M059J (cell line): Measurements from ENCODE around the gene ATP13A3. TPM values are rescaled to one million over a fixed set of nuclear protein-coding genes. Genes with fewer than 3 reads are reported as not detected.
"Not testable (repeated sequence)": the region's sequence is repeated elsewhere in the genome, so short reads cannot be mapped to it uniquely, and the experiment has no call there.

ENCODE experiments used
- DNase-seq: peaks from one replicate; pipeline ENCODE4 v3.0.0-alpha.2; 2012; ENCODE audit warnings: low read depth
- total RNA-seq: library from RNA; depleted of rRNA; stranded (reverse); fragments of >200 nt; shearing (Covaris generic); gene quantifications from 2 replicates; pipeline ENCODE4 v1.2.3, GENCODE V29; 2014; rRNA removed

The ATP13A3 gene
- 91.3 and 134 TPM in 2 replicates for total RNA-seq

DNA sequence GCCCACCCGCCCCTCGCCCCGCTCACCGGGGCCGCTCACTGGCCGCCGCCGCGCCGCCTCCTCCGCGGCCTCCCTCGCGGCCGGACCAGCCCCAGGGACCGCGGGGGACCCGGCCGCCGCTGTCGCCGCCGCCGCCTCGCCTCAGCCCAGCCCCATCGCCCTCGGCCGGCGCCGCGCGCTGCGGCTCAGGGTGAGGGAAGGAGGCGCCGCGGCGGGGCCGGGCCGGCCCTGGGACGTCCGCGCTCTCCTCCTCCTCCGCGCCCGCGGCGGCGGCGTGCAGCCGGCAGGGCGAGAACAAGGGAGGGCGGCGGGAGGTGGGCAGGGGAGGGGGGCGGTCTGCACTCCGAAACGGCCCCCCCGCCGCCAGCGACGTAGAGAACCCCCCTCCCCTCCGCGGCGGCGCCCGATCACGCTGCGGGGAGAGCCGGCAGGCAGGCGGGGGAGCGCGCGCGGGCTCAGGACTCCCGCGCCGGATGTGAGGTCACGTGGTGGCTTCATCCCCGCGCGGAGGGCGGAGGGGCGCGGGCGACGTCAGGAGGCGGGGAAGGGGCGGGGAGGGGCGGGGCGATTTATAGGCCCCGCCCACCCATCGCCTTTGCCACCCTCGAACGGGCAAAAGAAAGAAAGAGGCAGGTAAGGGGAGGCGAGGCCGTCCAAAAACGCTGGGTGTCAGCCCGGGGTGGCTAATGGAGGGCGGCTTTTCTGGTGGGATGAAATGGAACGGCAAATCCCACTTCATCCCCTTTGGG is at the start of gene ATP13A3:
Gene ATP13A3, minus strand, starts transcription at position 463 of the 749 bp plus-strand sequence. CDS start 24,812 bp downstream, outside the sequence.
- DNase-seq: peak; percentile 90

DNA sequence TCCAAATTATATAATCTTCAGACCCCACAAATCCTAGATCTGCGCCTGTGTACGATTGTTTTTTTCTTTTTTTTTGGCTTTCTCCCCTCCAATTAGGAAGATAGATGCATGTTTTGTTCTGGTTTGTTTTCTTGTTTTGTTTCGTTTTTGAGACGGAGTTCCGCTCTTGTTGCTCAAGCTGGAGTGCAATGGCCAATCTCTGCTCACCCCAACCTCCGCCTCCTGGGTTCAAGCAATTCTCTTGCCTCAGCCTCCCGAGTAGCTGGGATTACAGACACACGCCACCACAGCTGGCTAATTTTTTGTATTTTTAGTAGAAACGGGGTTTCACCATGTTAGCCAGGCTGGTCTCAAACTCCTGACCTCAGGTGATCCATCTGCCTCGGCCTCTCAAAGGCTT is 48.4 kb upstream of the ATP13A3 start:
- not testable (repeated sequence) for DNase-seq

DNA sequence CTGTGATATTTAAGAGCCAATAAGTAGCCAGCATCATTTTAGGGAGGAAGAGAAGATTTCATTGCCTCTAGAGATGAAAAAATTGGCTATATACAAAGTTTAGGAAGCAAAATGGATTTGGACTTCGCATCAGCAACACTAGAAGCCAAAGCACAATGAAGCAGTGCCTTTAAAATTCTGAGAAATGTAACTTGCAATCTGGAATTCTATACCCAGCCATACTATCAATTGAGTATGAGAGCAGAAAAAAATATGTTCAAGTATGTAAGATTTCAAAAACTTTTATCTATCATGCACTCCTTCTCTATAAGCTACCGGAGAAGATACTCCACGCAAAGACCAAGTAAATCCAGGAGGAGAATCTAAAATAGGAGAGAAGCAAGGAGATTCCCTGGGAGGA is 47.4 kb upstream of the ATP13A3 start:
- no peak for DNase-seq

DNA sequence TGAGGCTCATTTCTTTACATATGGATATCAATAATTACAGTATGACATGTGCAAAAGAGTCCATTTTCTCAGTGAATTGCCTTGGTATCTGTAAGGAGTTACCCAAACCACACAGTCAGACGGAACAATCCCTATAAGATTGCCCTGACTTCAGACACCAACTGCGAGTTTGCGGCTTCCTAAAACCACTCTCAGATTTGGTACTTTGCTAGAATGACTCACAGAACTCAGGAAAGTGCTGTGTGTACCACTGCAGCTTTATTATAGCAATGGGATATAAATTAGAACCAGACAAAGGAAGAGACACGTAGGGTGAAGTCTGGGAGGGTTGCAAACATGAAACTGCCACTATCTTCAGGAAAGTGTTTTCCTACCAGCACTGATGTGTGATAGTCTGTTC is 45.8 kb upstream of the ATP13A3 start:
- DNase-seq: no peak

DNA sequence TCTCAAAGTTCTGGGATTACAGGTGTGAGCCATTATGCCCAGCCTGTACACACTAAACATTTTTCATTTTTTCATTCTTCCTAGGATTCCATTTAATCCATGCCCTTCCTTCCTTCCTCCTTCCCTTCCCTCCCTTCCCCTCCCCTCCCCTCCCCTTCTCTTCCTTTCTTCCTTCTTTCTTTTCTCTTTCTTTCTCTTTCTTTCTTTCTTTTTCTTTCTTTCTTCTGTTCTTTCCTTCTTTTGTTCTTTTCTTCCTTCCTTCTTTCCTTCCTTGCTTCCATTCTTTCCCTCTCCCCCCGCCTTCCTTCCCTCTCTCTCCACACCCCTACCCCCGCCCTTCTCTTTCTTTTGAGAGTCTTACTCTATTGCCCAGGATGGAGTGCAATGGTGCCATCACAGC is 40.9 kb upstream of the ATP13A3 start:
- DNase-seq: no peak

DNA sequence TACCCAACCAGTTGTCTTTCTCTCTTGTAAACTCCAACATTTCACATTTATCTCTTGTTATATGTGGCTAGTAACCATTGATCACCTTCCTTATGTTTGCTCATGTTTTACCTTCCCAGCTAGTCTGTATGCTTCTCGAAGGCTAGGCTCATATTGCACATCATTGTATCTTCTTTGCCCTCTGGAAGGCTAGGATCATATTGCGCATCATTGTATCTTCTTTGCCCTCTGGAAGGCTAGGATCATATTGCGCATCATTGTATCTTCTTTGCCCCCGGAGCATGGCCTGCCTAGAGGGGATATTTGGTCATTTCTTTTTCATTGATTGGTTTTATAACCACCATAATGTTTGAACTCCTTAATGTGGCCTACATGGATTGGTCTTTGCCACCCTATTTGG is 39.4 kb upstream of the ATP13A3 start:
- no peak for DNase-seq

DNA sequence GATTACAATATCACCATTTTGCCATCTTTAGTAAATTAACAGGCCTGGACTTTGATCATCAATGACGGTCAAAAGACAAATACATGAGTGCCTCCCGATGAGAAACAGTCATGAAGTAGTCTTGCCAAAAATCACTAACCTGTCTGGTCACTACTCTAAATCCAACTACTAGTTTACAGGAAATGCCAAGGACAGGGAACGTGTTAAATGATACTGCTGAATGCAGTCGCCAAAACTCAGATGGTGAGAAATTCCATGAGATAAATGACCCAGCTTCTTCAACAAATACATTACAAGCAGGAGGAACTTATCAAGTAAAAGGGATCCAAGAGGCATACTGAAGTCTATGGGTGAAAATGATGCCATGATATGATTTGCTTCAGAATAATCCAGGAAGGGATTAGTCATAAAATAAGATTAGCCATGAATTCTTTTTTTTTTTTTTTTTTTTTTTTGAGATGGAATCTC is 35.8 kb upstream of the ATP13A3 start:
- peak; percentile 37 for DNase-seq

DNA sequence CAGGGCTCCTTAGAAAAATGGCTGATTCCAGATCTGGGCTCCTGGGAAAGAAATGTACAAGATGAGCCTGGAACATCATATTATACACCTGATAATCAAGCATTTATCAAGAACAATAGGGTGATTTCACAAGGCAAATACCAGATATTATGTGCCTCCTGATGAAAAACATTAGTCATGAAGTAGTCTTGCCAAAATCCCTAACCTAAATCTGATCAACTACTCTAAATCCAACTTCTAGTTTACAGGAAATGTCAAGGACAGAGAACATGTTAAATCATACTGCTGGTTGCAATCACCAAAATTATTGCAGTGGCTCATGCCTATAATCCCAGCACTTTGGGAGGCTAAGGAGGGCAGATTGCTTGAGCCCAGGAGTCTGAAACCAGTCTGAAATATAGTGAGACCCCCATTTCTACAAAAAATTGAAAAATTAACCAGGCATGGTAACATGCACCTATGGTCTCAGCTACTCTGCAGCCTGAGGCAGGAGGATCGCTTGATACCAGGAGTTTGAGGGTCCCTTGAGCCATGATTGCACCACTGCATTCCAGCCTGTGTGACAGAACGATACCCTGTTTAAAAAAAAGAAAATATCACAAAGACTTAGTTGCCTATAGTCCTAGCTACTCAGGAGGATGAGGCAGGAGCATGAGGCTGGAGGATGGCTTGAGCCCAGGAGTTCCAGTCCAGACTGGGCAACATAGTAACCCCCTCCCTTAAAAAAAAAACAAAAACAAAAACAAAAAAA is 34.9 kb upstream of the ATP13A3 start:
- DNase-seq: peak; percentile 71

DNA sequence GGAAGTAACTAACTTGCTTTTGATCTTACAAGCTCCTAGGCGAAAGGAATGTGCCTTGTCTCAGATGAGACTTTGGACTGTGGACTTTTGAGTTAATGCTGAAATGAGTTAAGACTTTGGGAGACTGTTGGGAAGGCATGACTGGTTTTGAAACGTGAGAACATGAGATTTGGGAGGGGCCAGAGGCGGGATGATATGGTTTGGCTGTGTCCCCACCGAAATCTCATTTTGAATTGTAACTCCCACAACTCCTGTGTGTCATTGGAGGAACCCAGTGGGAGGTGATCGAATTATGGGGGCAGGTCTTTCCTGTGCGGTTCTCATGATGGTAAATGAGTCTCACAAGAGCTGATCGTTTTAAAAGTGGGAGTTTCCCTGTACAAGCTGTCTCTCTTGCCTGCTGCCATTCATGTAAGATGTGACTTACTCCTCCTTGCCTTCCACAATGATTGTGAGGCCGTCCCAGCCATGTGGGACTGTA is 33.9 kb upstream of the ATP13A3 start:
- DNase-seq: not testable (repeated sequence)

DNA sequence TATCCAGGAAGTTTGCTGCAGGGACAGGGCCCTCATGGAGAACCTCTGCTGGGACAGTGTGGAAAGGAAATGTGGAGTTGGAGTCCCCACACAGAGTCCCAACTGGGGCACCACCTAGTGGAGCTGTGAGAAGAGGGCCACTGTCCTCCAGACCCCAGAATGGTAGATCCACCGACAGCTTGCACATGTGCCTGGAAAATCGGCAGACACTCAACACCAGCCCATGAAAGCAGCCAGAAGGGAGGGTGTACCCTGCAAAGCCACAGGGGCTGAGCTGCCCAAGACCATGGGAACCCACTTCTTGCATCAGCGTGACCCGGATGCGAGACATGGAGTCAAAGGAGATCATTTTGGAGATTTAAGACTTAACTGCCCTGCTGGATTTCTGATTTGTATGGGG is 33.4 kb upstream of the ATP13A3 start:
- not testable (repeated sequence) for DNase-seq

DNA sequence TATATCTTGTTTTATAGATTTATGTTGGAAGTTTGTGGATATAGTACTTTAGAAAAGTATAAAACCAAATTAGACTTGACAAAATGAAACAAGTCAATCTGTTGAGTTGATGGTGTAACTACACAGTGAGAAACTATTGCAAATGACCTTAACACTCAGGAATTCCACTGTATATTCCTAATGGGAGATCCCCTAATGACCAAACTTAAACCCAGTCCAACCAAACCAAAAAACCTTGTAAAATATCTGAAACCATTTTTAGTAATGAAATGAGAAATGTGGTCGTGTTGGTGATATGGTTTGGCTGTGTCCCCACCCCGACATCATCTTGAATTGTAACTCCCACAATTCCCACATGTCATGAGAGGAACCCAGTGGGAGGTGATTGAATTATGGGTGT is 31.9 kb upstream of the ATP13A3 start:
- peak; percentile 67 for DNase-seq

DNA sequence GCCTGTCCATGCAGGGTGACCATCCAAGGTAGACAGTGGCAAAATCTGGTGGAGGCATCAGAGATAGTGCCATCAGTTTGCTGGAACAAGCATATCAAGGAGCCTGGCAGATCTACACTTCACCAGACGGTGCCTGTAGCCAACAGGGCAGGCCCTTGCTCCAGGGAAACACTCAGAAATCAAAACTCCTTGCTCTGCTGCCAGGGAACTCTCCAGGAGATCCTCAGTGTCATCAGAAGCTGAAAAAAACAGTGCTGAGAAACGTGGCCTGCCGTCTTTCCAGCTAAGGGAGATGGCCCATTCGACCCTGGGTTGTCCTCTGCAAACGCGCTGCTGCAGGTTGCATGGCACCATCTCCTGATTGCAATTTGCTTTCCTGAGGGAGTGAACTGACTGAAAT is 30.5 kb upstream of the ATP13A3 start:
- DNase-seq: no peak

DNA sequence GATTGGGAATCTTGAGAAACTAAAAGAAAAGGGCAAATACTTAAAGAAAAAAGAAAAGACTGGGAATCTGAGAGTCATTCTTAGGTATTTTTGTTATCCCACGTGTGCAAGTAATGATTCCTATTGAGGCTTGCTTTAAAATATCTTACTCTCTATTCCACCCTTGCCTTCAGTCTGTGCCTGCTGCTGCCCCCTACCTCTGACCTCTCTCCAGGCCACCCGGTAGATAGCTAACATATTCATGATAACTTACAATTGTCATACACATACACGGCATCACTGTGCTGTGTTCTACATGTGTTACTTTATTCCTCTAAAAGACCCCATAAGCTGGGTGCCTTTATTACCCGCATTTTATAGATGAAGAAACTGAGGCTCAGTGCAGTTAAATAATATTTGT is 27.8 kb upstream of the ATP13A3 start:
- DNase-seq: no peak

DNA sequence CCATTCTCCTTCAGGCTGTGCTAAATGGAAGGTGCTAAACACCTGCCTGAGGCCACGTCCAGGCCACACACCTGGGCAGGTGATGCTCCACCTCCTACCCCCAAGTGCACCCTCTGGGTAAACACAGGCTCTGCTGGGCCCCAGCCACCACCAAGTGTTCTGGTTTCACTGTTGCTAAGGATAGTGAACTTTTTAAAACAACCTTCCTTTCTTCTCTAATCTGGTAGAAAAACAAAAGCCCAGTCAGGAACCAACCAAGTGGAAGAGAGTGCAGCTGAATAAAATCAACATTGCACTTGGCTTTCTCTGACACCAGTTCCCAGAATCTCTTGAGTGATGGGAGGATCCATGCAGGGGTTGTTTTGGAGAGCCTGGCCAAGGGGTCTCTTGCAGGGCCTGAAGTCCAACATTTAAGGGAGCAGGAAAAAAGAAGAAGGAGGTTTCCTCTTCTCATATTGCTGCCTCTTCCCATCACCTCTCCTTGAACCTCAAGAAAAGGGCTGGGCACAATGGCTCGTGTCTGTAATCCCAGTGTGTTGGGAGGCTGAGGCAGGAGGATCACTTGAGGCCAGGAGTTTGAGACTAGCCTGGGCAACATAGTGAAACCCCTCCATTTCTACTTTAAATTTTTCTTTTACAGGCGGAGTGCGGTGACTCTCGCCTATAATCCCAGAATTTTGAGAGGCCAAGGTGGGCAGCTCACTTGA is 26.2 kb upstream of the ATP13A3 start:
- DNase-seq: no peak

DNA sequence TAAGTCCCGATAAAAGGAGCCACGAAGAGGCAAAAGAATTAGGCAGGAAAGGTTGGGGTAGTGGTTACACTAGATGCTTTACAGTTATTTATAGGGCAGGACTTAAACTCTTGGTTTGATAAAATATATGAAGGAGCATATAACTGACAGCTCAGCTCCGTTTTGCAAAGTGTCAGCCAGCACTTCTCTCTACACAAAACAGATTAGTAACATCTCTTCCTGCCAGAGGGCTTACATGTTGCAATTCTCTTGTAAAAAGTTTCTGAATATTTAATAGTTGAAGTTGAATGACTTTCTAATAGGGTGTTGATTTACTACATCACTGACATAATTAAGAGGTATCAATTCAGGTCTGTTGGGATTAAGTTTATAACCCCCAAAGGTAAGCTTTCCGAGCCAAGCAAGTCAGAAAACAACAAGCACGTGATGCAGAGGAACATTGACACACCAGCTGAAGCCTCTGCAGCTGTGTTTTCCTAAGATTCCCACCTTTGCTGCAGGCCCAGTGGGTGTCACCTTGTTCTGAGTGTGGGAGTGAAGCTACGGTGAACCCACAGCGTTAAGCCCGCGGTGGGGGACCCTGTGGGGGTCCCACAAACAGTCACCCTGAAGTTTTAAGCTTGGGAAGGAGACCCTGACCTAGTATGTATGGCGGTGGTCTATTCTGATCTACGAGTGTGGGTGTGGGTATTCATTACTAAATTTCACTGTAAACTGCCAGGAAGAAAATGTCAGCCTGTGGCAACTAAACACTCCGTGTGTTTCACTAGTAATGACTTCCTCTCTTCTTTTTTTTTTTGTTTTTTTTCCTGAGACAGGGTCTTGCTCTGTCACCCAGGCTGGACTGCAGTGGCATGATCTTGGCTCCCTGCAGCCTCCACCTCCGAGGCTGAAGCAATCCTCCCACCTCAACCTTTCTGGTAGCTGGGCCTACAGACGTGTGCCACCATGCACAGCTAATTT is 22.0 kb upstream of the ATP13A3 start:
- DNase-seq: no peak

DNA sequence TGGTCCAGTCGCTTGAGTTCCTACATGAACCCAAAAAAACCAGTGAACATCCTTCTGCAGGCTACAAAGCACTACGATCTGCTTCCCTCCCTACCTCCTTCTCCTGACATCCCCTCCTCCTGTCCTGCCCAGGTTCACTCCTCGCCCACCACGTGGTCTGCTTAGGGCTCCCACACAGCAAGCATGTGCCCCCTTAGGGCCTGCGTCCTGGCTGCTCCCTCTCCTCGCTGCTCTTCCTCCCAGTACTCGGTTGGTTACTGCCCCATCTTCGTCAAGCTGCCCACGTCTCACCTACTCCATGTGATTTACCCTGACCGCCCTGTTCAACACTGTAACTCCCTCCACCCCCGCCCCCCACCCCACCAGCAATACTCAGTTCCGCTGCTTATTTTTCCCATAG is 20.8 kb upstream of the ATP13A3 start:
- no peak for DNase-seq

DNA sequence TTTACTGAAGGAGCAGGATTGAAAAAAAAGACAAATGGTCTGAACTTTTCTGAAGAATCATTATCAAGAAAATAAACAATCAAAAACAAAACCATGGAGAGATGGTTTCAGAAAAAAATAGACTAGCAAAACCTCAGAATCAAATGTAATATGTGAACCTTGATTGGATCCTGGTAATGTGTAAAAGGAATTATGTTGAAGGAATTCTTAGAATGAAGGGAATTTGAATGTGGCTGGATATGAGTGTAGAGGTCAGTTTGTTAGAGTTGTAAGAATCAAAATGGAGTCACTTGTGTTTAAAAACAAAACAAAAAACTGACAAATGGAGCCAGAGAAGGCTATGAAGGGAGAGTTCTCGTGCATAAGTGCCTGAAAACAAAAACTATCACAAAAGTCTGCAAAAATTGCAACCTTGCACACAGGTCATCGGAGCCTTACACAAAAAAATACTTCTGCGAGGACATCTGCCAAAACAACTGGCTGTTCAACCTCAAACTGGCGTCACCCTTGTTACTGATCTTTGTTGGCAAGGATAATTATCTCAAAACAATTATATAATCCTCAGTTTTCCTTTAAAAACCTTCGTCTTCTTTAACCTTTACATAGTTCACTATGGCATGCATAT is 19.1 kb upstream of the ATP13A3 start:
- no peak for DNase-seq

DNA sequence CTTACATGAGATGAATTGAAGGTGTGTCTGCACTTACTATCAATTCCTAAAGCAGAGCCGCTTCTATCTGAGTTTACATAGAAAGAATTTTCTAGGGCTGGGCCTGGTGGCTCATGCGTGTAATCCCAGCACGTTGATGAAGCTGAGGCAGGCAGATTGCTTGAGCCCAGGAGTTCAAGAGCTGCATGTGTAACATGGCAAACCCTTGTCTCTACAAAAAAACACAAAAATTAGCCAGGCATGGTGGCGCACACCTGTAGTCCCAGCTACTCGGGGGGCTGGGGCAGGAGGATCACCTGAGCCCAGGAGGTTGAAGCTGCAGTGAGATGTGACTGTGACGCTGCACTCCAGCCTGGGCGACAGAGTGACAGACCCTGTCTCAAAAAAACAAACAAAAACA is 18.1 kb upstream of the ATP13A3 start:
- no peak for DNase-seq

DNA sequence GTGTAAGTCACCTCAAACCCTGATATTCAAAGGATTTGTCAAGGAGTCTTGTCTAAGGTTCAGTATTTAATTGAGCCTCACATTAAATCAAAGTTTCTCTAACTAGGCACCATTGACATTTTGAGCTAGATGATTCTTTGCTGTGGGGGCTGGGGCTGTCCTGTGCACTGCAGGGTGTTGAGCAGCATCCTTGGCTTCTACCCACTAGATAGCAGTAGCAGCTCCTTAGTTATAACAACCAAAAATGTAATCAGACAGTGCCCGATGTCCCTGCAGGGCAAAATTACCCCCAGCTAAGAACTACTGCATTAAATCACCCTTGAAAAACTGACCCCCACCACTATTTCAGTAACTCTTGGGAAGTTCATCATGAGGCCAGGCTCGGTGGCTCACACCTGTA is 17.3 kb upstream of the ATP13A3 start:
- no peak for DNase-seq

DNA sequence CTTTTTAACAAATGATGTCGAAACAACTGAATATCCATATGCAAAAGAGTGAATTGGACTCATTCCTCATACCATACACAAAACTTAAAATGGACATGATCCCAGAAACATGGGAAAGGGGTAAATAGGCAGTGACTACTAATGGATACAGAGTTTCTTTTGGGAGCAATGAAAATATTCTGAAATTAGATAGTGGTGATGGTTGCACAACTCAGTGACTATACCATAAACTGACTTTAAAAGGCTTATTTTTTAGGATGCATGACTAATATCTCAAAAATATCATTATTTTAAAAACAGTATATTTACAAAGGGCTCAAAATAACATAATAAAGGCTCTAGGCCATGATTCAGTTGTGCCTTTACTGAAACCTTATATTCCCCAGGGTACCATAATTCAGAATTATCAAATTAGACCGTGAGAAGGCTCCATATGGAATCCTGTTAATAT is 16.3 kb upstream of the ATP13A3 start:
- no peak for DNase-seq

DNA sequence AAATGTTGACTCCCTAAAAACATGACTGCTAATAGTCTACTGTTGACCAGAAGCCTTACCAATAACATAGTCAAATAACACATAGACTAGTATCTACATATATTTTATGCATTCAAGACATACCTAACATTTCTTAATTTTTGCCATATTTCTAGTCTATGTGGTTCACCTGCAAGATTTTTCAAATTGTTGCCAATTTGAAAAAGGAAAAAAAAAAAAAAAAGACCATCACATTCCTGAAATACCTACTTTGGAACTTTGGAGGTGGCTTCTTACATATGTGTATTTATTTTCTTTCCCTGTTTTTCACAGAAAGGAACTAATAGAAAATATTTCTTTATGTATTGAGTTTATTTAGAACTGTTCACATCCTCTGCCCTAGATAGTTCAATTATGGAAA is 13.4 kb upstream of the ATP13A3 start:
- no peak for DNase-seq
